Peyer's patch (tissue), 4 donors: ENCODE results near the gene BRINP2. TPM values are rescaled to one million over a fixed set of nuclear protein-coding genes. Genes with fewer than 3 reads are reported as not detected.

Experiments
- DNase-seq, 3 donors: peaks; one replicate each; pipeline ENCODE4 v3.0.0-alpha.2; 2017 to 2019
- H3K27ac ChIP-seq, 4 donors: fragments of 200-600 bp; sonication (generic); one replicate each; pipeline ENCODE4 v1.5.1; 2016 to 2019
- H3K27me3 ChIP-seq, 2 donors: fragments of 200-600 bp; sonication (generic); one replicate each; pipeline ENCODE4 v1.5.1; 2019
- H3K36me3 ChIP-seq, 3 donors: fragments of 200-600 bp; sonication (generic); one replicate each; pipeline ENCODE4 v1.5.1; 2016 to 2019
- H3K4me1 ChIP-seq, 4 donors: fragments of 200-600 bp; sonication (generic); one replicate each; pipeline ENCODE4 v1.5.1; 2016 to 2019
- H3K4me3 ChIP-seq, 4 donors: fragments of 200-600 bp; sonication (generic); 1 replicate in 3 of 4; 2 replicates in 1 of 4; pipeline ENCODE4 v1.5.1; 2016 to 2019; ENCODE audit warnings: mild to moderate bottlenecking in 1 of 4
- H3K9me3 ChIP-seq, 4 donors: fragments of 200-600 bp; sonication (generic); one replicate each; pipeline ENCODE4 v1.5.1; 2016 to 2019; ENCODE audit warnings: mild to moderate bottlenecking in 1 of 4
- CTCF ChIP-seq, 6 experiments: fragments of 450-650 bp in 4 of 6; fragments of 200-600 bp in 2 of 6; sonication (generic) in 1 of 6; IDR thresholded peaks; one replicate each; pipeline ENCODE4 v1.5.1; 2017 to 2019; ENCODE audit warnings: antibody characterized with exemption in 6 of 6, mild to moderate bottlenecking in 3 of 6, moderate library complexity in 1 of 6
- POLR2A ChIP-seq, 2 donors: fragments of 450-650 bp; IDR thresholded peaks; one replicate each; pipeline ENCODE4 v1.5.1; 2017; ENCODE audit warnings: antibody characterized with exemption in 2 of 2, mild to moderate bottlenecking in 2 of 2, moderate library complexity in 2 of 2
- total RNA-seq, 4 donors: library from RNA; depleted of rRNA; stranded (reverse); fragments of >200 nt; gene quantifications; one replicate each; pipeline ENCODE4 v1.1.0, GENCODE V29; 2016

BRINP2 gene
- total RNA-seq, 4 donors from 2014 or later: not detected

DNA sequence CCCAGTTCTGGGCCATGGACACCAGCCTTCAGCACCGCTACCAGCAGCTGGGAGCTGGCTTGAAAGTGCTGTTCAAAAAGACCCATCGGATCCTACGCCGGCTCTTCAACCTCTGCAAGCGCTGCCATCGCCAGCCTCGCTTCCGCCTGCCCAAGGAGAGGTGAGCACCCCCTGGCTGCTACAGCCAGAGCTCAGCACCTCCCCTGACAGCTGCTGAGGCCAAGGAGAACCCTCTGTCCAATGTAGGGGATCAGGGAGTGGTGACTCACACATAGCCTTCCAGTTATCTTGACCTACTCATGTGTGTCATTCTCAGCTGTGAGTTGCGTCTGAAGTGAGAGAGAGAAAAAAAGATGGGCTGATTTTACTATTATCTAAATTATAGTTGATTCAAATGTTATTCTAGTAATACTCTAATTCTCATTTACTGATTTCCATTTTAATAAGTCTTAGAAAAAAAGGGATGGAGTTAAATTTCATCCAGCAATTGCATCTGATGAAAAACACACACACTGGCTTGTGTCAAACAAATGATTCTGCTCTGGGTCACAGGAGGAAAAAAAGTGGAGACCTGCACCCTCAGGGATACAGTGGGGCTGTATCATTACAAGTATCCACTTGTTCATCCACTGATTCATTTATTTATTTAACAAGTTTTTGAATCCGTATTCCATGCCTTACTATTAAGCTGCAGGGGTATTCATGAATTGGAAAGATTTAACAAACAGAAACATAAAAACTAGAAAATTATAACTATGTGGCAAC, 108.0 kb downstream of the BRINP2 start:
- Histone ChIP-seq H3K27me3 (no peaks in the 10 kb centered on the region), H3K4me1 (no peaks in the 10 kb centered on the region), H3K9me3 (no peaks in the 10 kb centered on the region), H3K4me3 (no peak overlapping the region), H3K36me3 (no peaks in the 10 kb centered on the region), H3K27ac (no peak overlapping the region)
- TF ChIP-seq POLR2A (IDR thresholded peaks at IDR 0.05) (no peak), CTCF (IDR thresholded peaks at IDR 0.05) (no peak)
- DNase-seq: no peak

GRCh38 chr1:177281901-177282300, 111.1 kb downstream of the BRINP2 start:
- H3K36me3 ChIP-seq: no peaks in the 10 kb centered on the region
- no peaks in the 10 kb centered on the region for H3K4me1 ChIP-seq
- no peak overlapping the region for H3K4me3 ChIP-seq
- no peaks in the 10 kb centered on the region for H3K27me3 ChIP-seq
- TF ChIP-seq POLR2A (IDR thresholded peaks at IDR 0.05) (no peak), CTCF (IDR thresholded peaks at IDR 0.05) (no peak)
- DNase-seq: no peak
- no peaks in the 10 kb centered on the region for H3K9me3 ChIP-seq
- H3K27ac ChIP-seq: no peak overlapping the region

- no peaks in the 10 kb centered on the region for H3K36me3 ChIP-seq
- no peaks in the 10 kb centered on the region for H3K9me3 ChIP-seq
- no peak for TF ChIP-seq POLR2A (IDR thresholded peaks at IDR 0.05)
- TF ChIP-seq CTCF (IDR thresholded peaks at IDR 0.05): no peak
Measured at GRCh38 chr1:177282976-177283375, 112.2 kb downstream of the BRINP2 start.

GRCh38 chr1:177283380-177283779, 112.6 kb downstream of the BRINP2 start:
- Histone ChIP-seq H3K4me3 (no peak overlapping the region), H3K36me3 (no peaks in the 10 kb centered on the region), H3K27me3 (no peaks in the 10 kb centered on the region), H3K9me3 (no peaks in the 10 kb centered on the region), H3K27ac (no peak overlapping the region), H3K4me1 (no peaks in the 10 kb centered on the region)
- no peak for DNase-seq
- no peak for TF ChIP-seq CTCF (IDR thresholded peaks at IDR 0.05)
- no peak for TF ChIP-seq POLR2A (IDR thresholded peaks at IDR 0.05)

More at GRCh38 chr1:177282976-177283375, 112.2 kb downstream of the BRINP2 start:
- no peaks in the 10 kb centered on the region for H3K27me3 ChIP-seq
- DNase-seq: no peak
- no peak overlapping the region for H3K4me3 ChIP-seq
- no peaks in the 10 kb centered on the region for H3K4me1 ChIP-seq
- H3K27ac ChIP-seq: no peak overlapping the region

DNA sequence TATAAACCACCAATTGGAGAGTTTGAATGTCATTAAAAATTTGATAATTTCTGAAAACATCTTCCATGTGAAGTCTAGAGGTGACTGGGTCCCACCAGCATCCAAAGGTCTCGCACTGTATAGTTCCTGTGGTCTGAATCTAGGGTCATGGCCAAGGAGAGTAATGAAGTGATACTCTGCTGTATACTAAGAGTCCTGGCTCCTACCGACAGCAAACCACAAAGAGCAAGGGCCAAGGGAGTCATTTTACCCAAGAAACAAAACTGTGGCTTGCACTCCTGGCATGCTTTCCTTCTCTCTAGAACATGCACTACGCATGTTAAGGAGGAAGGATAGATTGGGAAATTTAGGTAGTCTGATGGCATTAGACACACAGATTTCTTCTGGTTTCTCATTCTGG, 115.6 kb downstream of the BRINP2 start:
- Histone ChIP-seq H3K9me3 (no peaks in the 10 kb centered on the region), H3K4me3 (no peak overlapping the region), H3K4me1 (no peaks in the 10 kb centered on the region), H3K27ac (no peak overlapping the region), H3K36me3 (no peaks in the 10 kb centered on the region), H3K27me3 (no peaks in the 10 kb centered on the region)
- DNase-seq: no peak
- TF ChIP-seq POLR2A (IDR thresholded peaks at IDR 0.05) (no peak), CTCF (IDR thresholded peaks at IDR 0.05) (no peak)
